ENCODE data around the gene CHST11.

The CHST11 gene

GRCh38 chr12:104721936-104722335 is 265.2 kb downstream of the CHST11 start:
- in situ Hi-C loops (cut with MboI; ENCODE audit: low sequenced_read_pairs, unreplicated experiment), result no loop called here
- no peak for DNase-seq (ENCODE audit: low spot score)

GRCh38 chr12:104722601-104723534 is 266.1 kb downstream of the CHST11 start:
- in situ Hi-C loops (cut with MboI; ENCODE audit: low sequenced_read_pairs, unreplicated experiment), result no loop called here
- DNase-seq (ENCODE audit: low spot score), result no peak
- no peak for TF ChIP-seq CTCF (IDR thresholded peaks at IDR 0.05; ENCODE audit: borderline replicate concordance, control extremely low read depth, extremely low read depth, insufficient read depth, missing control alignments)

More at GRCh38 chr12:104721936-104722335, 265.2 kb downstream of the CHST11 start:
- TF ChIP-seq CTCF (IDR thresholded peaks at IDR 0.05; ENCODE audit: borderline replicate concordance, control extremely low read depth, extremely low read depth, insufficient read depth, missing control alignments), result no peak

GRCh38 chr12:104723895-104724294 is 267.1 kb downstream of the CHST11 start:
- no peak for TF ChIP-seq CTCF (IDR thresholded peaks at IDR 0.05; ENCODE audit: borderline replicate concordance, control extremely low read depth, extremely low read depth, insufficient read depth, missing control alignments)
- in situ Hi-C loops (cut with MboI; ENCODE audit: low sequenced_read_pairs, unreplicated experiment), result no loop called here
- DNase-seq (ENCODE audit: low spot score), result no peak

GRCh38 chr12:104724992-104725585 is 268.3 kb downstream of the CHST11 start:
- no peak for TF ChIP-seq CTCF (IDR thresholded peaks at IDR 0.05; ENCODE audit: borderline replicate concordance, control extremely low read depth, extremely low read depth, insufficient read depth, missing control alignments)
- DNase-seq (ENCODE audit: low spot score), result no peak
- in situ Hi-C loops (cut with MboI; ENCODE audit: low sequenced_read_pairs, unreplicated experiment), result no loop called here

DNA sequence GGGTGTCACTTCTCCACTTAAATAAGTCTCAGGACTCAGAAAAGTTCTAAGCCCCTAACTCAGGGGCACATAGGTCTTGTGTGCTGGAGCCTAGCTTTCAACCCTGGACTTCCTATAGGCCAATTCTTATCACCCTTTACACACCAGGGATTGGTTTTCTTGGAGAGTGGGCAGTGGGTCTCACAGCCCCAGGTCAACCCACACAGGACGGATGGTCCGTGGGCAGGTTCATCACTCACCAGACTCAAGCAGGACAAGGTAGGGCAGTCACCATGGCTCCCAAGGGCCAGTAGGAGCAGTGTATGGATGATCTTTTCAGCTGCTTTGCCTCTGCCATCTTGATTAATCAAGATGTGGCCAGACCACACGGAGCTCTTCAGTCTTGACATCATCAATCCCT is 268.9 kb downstream of the CHST11 start:
- in situ Hi-C loops (cut with MboI; ENCODE audit: low sequenced_read_pairs, unreplicated experiment), result no loop called here
- no peak for TF ChIP-seq CTCF (IDR thresholded peaks at IDR 0.05; ENCODE audit: borderline replicate concordance, control extremely low read depth, extremely low read depth, insufficient read depth, missing control alignments)
- no peak for DNase-seq (ENCODE audit: low spot score)

- in situ Hi-C loops (cut with MboI; ENCODE audit: low sequenced_read_pairs, unreplicated experiment), result no loop called here
- no peak for TF ChIP-seq CTCF (IDR thresholded peaks at IDR 0.05; ENCODE audit: borderline replicate concordance, control extremely low read depth, extremely low read depth, insufficient read depth, missing control alignments)
These were observed 271.1 kb downstream of the CHST11 start for GRCh38 chr12:104727726-104728465.

More at GRCh38 chr12:104727726-104728465, 271.1 kb downstream of the CHST11 start:
- DNase-seq (ENCODE audit: low spot score), result no peak
